Embryonic facial prominence (tissue), 1 donor: ENCODE measurements around the gene MYBPC3.

ENCODE experiments used
- DNase-seq: peaks from one replicate; pipeline ENCODE4 v3.0.0-alpha.2; 2016; ENCODE audit errors: extremely low spot score

MYBPC3 gene

DNA sequence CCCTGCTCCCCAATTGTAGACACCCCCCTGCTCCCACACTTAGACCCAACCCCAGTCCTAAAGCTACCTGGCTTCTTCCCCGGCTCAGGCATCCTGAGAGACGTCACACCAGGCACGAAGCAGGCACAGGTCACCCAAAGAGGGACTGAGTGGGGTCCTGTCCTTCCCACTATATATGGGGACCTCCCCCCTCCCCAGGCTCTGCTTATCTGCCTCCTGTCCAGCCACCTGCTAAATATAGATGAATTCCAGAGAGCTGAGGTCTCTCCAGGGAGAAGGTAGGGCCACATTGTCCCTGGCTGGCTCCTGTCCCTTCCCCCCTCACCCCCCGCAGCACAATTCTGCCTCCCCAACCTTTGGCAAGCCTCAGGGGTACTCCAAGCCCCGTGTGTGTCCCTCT, at the start of gene MYBPC3:
TSS of gene MYBPC3 (minus strand) at position 147 of the 400 bp plus-strand sequence. CDS start at position 92, 55 bp downstream.
- no peak for DNase-seq

DNA sequence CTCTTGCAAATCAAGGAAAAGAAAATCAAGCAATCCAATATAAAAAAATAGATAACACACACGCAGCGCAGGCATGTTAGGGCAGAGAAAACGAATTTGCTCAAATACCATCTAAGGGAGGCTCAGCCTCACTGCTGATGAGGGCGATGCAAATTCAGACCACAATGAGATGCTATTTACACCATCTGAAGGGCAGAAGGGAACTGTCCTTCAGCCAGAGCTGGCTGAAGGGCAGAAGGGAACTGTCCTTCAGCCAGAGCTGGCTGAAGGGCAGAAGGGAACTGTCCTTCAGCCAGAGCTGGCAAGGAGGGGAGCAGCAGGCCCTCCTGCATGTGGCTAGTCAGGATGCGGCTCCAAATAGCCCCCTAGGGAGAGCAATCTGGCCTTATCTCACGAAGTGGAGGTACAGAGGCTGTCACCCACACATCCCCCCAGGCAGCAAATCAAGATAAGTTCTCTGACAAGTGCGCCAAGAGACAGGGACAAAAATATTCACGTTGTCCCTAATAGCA, 48.3 kb upstream of the MYBPC3 start:
- DNase-seq = no peak

DNA sequence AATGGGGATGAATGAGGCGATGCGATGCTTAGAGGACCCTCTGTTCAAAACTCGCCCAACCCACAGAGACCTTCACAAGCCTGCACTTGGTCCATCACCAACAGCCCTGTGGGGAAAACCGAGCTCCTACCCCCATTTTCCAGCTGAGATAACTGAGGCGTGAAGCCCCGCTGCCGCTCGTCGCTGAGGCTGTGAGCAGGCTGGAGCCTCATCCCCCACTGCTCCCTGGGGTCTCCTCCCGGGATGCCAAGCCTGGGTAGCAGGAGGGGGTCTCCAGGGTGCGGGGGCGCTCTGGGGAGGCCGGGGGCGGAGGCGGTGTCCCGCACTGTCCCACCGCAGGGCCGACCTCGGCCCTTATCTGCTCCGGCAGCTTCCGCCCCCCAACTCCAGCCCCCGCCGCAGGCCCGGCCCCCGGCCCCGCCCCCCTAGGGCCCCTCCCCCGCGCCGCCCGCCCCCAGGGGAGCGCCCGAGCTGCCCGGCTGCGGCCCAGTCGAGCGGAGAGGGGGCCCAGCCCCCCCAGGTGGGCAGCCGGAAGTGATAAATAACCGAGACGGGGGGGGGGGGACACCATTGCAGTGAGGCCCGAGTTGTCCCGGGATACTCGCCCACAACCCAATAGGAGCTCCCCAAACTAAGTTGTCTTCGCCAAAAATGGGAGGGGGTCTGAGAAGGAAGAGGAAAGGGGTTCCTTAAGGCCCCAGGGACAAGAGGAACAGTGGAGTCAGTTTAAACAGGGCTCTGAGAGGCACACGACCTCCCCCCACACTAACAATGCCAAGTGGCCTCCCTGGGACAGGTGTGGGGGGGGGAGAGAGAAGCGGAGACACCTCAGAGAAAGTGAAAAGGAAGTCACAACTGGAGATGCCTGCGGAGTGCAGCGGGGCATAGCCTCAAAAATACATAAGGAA, 47.6 kb upstream of the MYBPC3 start:
- DNase-seq = no peak

DNA sequence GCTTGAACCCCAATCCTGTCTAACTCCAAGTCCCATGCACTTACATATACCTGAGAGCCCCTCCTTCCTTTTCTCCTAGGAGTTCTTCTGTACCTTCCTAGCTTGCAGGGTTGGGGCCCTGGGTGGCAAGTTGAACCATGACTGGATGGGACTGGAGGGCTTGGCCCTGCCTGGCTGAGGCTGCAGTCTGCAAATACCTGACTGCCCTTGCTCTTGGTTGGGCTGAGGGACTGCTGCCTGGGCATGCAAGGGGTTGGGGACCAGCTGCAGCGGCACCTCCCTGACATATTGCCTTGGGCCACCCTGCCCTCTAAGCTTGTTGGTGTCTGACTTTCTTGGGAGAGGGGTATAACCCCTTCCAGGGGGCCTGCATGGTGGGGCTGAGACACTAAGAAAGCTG, 46.0 kb upstream of the MYBPC3 start:
- DNase-seq = no peak

DNA sequence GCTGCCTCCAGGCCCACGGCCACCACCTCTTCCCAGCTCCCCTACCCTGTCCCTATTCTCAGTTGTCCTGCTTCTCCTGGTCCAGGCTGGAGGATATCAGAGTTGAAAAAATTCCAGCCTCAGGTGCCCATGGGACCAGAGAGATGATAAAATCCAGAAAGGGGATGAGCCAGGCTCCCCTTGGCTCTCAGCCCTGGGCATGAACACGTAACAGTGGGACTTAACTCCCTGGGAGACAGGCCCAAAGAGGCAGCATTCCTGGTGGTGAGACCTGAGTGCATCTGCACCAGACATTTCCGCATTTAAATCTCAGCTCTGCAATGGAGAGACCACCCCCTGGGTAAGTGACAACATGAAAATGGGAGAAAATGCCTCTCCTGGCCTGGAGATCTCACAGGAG, 45.5 kb upstream of the MYBPC3 start:
- DNase-seq = no peak

DNA sequence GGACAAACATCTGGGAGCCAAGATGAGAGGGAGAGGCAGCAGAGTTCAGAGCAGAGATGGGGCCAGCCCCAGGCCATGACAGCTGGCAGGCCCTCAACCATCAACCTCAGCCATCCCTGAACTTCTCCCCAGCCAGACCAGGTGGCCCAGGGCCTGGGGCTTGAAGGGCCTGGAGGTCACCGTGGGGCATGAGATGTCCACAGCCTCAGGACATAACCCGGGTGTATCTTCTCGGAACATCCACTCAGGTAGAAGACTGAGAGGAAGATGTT, 43.5 kb upstream of the MYBPC3 start:
- DNase-seq = no peak

DNA sequence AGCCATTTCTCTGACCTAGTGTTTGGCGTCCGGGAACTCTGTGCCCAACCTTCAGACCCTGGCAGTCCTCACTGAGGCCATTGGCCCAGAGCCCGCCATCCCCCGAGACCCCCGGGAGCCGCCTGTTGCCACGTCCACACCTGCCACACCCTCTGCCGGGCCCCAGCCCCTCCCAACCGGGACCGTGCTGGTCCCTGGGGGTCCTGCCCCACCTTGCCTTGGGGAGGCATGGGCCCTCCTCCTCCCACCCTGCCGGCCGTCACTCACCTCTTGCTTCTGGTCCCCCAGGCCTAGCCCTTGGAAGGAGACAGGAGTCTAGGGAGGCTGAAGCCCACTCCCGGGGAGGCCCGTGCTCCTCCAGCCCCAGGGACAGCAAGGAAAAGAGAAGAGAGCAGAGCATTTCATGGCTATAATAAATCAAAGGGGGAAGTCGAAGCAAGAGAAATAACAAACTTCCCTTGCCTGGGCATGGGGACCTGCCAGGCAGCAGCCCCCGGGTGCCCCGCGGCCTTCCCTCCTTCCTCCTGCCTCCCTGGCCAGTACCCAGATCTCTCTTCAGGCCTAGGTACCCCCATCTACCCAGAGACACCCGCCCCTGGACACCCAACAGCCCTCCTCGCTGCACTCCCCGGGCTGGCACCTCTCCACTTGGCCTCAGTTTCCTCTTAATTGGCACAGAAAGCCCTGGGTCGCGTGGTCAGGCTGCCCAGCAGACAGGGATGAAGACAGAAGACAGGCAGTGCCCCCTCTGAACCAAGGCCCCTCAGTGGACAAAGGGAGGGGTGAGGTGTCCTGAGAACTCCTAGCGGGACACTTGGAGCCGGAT, 42.9 kb upstream of the MYBPC3 start:
- no peak for DNase-seq

DNA sequence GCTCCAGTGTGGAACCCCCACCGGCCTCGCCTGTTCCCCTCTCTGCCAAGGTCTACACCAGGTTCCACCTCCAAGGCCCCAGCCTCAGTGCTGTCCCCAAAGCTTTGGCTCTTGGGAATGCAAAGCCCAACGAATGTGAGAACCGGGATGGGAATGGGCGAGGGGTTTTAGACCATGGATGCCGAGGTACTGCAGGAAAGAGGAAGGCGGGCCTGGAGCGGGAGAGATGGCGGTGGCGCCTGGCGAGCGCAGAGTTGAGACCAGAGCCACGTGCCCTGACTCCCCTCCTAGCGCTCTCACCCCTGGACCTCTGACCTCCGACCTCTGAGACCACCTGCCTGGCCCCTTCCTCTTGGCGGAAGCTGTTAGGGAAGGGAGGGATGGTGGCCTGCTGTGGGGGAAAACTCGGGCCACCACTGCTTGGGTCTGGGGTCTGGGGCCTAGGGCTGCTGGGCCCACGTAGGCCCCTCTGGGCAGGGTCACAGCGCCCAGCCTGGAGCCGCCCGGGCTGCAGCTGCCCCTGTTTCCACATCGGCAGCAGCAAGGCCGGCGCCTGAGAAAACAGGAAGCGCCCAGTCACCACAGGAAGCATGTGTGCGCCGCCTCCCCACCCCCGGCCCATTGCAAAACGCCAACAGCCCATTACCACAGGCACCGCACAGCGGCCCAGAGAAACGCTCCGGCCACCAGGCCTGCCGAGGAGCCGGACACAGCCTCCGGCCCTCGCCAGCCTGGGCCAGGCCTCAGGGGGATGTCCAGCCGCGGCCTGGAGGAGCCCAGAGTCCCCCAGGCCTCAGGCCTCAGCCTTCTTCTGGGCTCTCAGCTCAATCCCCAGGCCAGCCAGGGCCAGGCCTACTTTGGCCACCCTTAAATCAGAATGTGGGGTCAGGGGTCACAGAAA, 42.1 kb upstream of the MYBPC3 start:
- DNase-seq = no peak

DNA sequence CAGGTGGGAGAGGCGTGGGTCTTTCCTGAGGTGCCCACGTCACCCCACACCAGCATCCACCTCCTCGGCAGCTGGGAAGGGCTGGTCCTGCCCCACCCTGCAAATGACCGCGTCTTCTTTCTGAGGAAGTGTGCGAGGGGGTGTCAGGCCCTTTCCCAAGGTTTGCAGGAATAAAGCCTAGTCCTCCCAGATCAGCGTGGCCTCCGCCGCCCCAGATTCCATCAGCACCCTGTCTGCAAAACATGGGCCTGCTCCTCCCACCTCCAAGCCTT, 41.5 kb upstream of the MYBPC3 start:
- DNase-seq = no peak

DNA sequence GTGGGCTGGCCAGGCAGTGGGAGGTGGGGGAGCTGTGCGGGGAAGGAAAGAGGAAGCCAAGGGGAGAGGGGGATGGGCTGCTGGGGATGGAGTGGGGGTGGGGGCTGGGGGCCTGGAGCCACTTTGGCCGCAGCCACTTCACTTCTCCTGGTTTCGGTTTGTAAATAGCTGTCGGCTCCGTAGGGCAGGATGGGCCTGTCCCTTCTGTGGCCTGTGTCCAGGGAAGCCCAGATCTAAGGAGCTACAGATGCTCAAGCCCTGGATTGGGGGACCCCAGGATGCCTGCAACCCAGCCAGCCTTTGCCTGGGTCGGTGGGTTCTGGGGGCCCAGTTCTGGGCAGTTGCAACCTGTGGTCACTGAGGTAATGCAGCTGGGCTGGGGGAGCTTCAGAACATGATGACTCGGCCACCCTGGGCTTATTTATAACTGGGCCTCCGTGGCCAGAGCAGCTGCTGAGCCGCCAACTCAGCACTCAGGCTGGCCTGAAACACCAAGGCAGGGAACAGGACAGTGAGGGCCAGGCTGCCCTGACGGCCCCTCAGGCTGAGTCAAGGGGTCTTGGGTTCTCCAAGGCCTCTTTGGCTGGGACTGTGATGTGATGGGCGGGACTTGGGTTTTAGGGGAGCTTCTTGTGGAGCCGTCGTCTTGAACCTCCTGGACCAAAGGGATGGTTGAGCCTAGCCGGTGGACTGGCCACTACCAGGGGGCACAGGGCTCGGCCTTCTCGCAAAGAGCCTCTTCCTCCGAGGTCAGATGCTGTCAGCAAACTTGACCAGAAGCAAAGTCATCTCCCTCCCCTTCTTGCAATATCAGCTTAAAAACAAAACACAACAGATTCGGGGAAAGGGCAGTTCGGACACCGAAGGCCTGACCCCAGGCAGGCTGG, 40.9 kb upstream of the MYBPC3 start:
- DNase-seq = no peak

DNA sequence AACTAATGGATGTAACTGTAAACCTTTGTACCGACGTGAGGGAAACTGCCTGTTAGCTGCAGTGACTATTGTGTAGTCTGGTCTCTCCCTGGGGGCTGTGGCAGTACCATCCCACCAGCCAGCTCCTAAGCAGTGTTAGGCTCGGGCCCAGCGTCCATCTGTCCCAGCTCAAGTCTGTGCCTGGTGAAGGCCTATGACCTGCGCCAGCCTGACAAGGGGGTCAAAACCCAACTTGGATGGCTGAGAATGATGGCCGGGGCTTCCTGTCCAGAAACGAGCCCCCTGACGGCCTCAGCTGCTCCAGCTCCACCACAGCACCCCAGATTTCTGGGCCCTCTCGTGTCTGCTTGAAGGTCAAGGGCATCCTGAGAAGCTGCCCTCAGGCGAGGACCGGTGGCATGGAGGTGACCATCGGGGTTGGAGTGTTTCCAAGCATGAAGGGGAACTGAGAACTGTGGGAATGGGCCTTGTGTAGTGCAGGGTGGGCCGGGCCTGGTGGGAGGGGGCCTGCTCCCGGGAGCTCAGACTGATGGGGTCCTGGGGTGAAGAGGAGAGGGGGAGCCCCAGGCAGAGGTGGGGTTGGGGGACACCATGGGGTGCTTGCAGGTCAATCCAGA, 40.2 kb upstream of the MYBPC3 start:
- no peak for DNase-seq

DNA sequence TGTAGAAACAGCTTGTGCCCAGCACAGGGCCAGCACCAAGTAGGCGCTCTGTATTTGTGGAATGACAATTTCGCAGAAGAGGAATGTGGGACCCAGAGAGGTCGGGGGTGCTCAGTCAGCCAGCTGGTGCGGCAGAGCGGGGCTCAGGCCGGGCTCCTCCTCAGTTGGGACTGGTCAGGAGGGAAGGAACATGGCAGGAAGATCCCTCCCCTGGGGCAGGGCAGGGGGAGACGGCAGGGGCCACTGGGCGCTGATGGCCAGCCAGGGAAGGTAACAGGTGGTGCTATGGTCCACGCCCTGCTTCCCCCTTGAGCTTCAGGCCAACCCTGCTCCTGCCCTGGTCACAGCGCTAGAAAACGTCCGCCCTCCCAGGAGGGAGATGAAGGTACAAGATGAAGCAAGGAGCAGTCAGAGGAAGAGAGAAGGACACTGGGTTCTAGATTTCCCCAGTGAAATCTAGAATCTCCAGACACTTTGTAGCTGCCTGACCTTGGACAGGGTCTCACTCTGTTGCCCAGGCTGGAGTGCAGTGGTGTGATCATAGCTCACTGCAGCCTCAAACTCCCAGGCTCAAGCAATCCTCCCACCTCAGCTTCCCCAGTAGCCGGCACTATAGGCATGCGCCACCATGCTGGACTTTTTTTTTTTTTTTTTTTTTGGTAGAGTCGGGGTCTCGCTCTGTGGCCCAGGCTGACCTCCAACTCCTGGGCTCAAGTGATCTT, 39.4 kb upstream of the MYBPC3 start:
- DNase-seq = no peak

DNA sequence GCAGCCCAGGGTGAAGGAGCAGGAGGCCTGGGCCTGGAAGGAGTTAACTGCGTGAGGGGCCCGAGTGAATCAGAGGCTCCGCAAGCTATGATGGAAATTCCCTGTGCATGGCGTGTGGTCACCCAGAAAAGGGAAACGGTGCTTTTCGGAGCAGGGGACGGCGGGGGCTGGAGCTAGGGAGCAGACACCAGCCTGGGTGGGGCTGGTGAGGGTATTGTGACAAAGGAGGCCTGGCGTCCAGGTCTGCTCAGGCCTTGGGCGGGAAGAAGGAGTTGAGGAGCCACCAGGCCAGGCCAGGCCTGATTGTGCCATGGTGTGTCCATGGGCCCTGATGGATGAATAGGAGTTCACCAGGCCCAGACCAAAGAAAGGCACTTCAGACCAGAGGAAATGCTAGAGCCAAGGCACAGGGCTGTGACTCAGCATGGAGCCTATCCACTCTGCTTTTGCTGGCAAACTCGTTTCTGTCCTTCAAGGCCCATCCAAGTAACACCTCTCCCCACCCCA, 38.6 kb upstream of the MYBPC3 start:
- DNase-seq = no peak

DNA sequence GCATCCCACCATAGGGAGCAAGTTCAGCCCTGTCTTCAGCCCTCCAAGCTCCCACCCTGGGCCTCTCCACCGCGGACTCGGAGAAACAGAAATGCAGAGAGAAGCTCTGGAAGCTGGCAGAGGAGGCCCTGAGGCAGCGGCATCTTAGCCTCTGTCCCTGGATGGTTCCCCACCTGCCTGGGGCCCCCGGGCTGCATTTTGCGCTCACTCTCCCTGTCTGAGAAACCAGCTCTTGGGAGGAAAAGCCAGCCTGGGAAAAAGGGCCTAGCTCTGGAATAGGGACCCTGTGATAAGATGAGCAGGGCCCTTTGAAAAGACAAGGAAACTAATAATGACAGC, 37.9 kb upstream of the MYBPC3 start:
- no peak for DNase-seq

DNA sequence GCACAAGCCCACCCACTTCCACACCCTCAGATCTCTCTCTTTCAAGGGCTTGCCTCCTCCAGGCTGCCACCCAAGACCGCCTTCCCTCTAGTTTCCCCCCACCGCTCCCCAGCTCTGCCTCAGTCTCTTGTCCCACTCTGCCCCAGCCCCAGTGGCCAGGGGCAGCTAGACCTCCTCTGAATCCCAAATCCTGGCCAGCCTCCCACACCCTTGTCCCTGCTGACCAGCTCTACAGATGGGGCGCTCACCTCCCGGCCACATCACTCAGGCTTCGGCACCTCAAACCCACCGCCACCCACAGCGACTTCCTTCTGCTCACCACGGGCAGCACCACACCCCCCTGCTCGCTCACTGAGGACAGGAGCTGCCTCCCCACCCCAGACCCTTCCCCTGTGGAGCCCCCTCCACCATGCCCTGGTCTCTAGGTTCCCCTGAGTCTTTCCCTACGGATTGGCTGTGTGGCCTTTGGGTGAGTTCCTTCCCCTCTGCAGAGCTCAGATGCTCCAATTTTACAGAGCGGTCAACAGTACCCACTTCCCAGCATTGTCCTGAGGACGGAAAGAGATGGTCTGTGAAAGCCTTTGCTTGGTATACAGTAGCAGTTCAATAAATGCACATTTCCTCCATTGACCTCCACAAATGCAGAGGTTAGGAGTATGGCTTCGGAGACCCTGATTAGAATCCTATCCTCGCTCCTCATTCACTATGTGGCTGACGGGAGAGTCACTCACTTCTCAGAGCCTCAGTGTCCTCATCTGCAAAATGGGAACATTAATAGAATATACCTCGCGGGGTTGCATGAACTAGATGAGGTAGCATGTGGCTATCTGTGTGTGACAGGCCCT, 37.3 kb upstream of the MYBPC3 start:
- no peak for DNase-seq

DNA sequence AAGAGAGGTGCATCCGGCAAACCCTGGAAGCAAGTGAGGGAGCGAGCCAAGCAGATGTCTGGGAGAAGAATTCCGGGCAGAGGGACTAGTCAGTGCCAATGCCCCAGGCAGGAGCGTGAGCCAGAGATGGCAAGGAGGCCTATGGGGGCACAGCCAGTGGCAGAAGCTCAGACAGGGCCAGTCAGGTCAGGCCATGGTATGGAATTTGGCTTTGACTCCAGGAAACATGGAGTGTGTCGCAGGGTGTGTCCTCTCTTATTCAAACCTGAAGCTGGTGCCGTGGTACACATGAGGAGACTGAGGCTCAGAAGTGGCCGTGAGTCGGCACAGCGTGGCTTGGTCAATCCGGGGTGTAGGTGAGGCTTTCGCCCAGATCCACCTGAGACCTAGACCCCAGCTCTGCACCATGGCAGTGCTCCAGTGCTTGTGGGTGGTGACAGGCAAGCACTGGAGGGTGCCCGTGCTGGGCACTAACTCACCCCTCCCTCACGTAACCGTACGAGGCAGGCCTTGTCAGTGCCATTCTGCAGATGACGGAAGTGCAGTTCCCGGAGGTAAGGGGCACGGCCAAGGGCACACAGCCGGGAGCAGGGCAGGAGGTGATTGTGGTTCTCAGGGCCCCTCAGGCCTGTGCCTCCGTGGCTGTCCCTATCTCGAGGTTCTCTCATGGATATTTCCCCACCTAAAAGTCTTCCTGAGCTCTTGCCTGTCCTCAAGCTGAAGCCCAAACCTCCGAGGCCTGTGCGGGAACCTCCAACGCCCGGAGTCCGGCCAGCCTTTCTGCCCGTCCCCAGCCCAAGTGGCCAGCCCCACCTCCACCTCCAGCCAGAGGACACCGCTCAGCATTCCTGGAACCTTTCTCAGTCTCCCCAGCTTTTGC, 36.4 kb upstream of the MYBPC3 start:
- DNase-seq = no peak

DNA sequence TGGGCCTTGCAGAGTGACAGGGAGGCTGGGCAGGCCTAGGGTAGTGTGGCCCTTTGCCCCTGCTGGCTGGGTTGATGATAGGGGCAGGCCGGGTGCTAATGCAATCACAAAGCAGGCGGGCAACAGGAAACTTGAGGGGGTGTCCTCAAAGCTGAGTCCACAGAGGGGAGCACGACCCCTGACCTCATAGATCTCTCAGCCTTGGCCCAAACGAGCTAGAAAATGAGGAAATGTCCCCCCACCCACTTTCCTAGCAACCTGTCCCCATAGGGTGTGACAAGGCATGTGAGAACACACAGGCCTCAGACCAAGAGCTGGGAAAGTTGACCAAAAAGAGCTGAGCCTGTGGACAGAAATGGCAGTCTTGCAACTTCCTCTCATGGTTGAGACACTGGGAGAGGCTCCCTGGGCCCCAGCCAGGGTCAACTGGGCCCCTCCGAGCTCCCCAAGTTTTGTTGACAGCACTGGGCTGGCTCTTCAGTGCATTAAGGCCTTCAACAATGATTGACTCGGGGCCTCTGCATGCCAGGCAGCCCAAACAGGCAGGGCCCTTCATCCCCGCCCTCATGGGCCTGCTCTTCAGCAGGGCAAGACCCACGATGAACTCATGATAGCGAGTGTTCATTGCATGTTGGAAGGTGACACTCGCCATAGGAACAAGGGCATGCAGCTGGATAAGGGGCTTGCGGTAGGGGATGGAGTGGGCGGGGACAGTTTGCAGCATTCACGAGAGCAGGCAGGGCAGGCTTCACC, 35.6 kb upstream of the MYBPC3 start:
- no peak for DNase-seq
